Activated CD4-positive, alpha-beta memory T cell treated with anti-CD3 and anti-CD28 coated beads for 36 hours (primary cell): ENCODE results near the gene IL12B. TPM values are rescaled to one million over a fixed set of nuclear protein-coding genes. Genes with fewer than 3 reads are reported as not detected.

Experiments
- CTCF ChIA-PET: fragments of 350-600 bp; sonication (Branson Sonifier 250); formaldehyde crosslinking; loops from one replicate; lab custom pipeline; 2021; ENCODE audit warnings: antibody characterized with exemption, inconsistent platforms; lab: Charles Lee
- POLR2A ChIA-PET: fragments of 350-600 bp; sonication (Branson Sonifier 250); formaldehyde crosslinking; loops from one replicate; lab custom pipeline; 2021; ENCODE audit warnings: antibody characterized with exemption; lab: Charles Lee
- DNase-seq: peaks from one replicate; pipeline ENCODE4 v3.0.0-alpha.2; 2020
- H3K27ac Mint-ChIP-seq: one replicate; pipeline ENCODE4 v1.8.0; 2021; ENCODE audit warnings: mixed read lengths
- H3K27me3 Mint-ChIP-seq: one replicate; pipeline ENCODE4 v1.8.0; 2021; ENCODE audit warnings: mixed read lengths
- H3K36me3 Mint-ChIP-seq: one replicate; pipeline ENCODE4 v1.8.0; 2021; ENCODE audit warnings: mixed read lengths
- H3K4me1 Mint-ChIP-seq: one replicate; pipeline ENCODE4 v1.8.0; 2021; ENCODE audit warnings: low read depth, mixed read lengths
- H3K4me3 Mint-ChIP-seq: one replicate; pipeline ENCODE4 v1.8.0; 2021; ENCODE audit warnings: mild to moderate bottlenecking, mixed read lengths
- H3K9me3 Mint-ChIP-seq: one replicate; pipeline ENCODE4 v1.8.0; 2021; ENCODE audit warnings: mixed read lengths
- intact Hi-C: fragments of 100-400 bp; cut with micrococcal nuclease; formaldehyde crosslinking; loops from one replicate; pipeline ENCODE4 v1.15.1; 2023
- total RNA-seq, 2 experiments: library from RNA; stranded (reverse); gene quantifications; one replicate each; pipeline ENCODE4 v1.2.3, GENCODE V29; 2021

IL12B gene
- total RNA-seq, 2 experiments from 2014 or later, result not detected

DNA sequence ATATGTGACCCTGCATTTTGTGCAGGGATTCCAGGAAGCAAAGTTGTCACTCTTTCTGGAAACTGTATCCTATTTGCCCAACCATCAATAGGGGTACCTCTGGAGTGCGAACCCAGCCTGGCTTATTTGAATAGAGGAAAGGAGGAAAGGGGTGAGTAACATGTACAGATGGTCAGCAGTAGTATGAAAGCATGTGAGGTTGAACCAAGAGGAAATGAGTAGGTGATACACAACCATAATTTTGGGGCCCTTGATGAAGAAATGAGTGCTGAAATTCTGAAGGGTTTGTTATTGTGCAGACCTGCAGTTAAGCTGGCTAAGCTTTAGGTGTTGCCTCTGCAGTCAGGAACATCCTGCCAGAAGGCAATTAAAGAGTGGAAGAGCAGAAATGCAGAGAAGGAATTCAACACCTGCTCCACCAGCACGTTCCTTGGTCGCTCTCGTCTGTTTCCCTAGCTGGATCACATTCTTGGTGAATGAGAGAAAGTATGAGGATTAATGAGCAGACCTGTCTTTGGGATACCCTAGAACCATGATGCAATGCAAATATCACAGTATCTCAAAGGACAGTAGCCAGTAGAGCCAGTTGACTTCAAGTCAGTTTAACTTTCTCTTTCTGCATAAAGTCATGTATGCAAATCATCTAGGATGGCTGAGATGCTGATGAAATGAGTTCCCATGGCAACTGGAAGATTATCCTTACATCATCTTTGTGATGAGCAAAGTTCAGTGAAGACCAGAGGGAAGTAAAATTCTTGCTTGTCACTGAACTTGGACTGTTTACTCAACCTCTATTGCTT, 13.2 kb upstream of the IL12B start:
- POLR2A ChIA-PET, result no interaction called here
- intact Hi-C loops, result loop anchor here (5.0 kb wide), 1 partner anchor 136 kb away; the partner anchor contains the start of gene RNF145
- DNase-seq, result no peak
- CTCF ChIA-PET, result no interaction called here
- H3K27ac Mint-ChIP-seq, result no peak overlapping the region
- no peaks in the 10 kb centered on the region for H3K36me3 Mint-ChIP-seq
- H3K9me3 Mint-ChIP-seq, result peaks cover 10% of the 10 kb centered on the region
- H3K4me3 Mint-ChIP-seq, result no peak overlapping the region
- peaks cover 44% of the 10 kb centered on the region for H3K4me1 Mint-ChIP-seq
- H3K27me3 Mint-ChIP-seq, result no peaks in the 10 kb centered on the region

DNA sequence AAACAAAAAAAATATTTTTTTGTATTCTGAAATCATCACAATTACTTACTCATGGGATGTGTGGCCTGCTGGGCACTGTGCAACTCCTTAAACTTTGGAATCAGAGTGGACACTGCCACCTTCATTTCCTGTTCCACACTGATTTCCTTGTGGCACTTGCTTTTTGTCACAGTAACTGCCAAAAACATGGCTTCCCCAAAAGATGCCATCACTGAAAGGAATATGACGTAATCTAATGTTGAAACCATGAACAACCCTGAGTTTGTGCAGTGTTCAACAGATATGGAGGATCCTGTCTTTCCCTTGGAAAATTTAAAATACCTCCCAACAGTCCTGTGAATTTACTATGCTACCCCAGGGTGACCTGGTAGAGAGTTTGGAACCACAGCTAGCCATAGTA, 12.6 kb upstream of the IL12B start:
- Mint-ChIP-seq H3K4me1 (peaks cover 50% of the 10 kb centered on the region), H3K27ac (no peak overlapping the region), H3K4me3 (no peak overlapping the region), H3K9me3 (peaks cover 10% of the 10 kb centered on the region), H3K36me3 (no peaks in the 10 kb centered on the region), H3K27me3 (no peaks in the 10 kb centered on the region)
- no peak for DNase-seq
- ChIA-PET CTCF (no interaction called here), POLR2A (no interaction called here)
- intact Hi-C loops, result loop anchor here (5.0 kb wide), 1 partner anchor 136 kb away; the partner anchor contains the start of gene RNF145

DNA sequence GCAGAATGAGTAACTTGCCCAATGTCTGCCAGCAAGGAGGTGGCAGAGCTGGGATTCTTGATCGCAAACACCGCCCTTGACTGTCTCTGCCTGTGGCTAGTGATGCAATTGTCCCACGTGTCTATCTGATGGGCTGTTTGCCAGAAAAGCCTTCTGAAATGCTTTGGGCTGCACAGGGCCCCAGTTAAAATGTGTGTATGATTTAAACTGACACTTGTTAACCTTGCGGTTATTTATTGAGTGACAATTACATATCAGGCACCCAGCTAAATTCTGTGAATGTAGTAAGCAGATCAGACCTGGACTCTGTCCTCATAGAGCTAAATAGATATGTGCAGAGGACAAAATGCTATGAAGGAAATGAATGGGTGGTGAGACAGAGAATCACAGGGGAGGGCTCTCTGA, 11.6 kb upstream of the IL12B start:
- POLR2A ChIA-PET, result interaction anchor here (1.7 kb wide), 1 partner anchor 70 kb away, joined by 6 read pairs; no protein-coding TSS in a partner anchor
- Mint-ChIP-seq H3K9me3 (peaks cover 10% of the 10 kb centered on the region), H3K36me3 (no peaks in the 10 kb centered on the region), H3K27ac (no peak overlapping the region), H3K4me3 (no peak overlapping the region), H3K27me3 (no peaks in the 10 kb centered on the region), H3K4me1 (peaks cover 59% of the 10 kb centered on the region)
- DNase-seq, result peak; percentile 74
- CTCF ChIA-PET, result interaction anchor here (0.9 to 2.2 kb wide), 3 partner anchors 24 to 1393 kb away, joined by 3 to 8 read pairs (median 3); no protein-coding TSS in a partner anchor
- intact Hi-C loops, result loop anchor here (5.0 kb wide), 1 partner anchor 135 kb away; the partner anchor contains the start of gene RNF145

DNA sequence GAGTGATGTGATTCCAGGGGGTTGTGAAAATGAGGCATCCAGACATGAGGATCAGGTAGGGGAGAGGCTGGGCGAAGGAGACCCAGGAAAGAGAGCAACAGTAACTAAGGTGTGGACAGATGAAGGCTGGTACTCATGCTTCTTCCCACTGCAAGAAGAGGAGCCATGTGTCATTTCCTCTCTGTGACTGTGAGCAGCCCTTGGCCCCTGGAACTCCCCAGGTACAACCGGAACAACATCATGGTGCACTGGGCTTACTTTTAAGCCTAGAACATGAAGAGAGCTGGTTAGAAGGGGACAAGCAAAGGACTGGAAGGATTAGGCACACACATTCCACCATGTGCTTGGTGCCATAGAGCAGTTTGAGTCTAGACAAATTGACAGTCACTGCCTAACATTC, 10.9 kb upstream of the IL12B start:
- CTCF ChIA-PET, result interaction anchor here (0.7 to 2.2 kb wide), 8 partner anchors 9 to 1392 kb away, joined by 3 to 8 read pairs (median 4); no protein-coding TSS in a partner anchor
- Mint-ChIP-seq H3K27ac (no peak overlapping the region), H3K27me3 (no peaks in the 10 kb centered on the region), H3K4me1 (peaks cover 65% of the 10 kb centered on the region), H3K4me3 (no peak overlapping the region), H3K36me3 (no peaks in the 10 kb centered on the region), H3K9me3 (peaks cover 10% of the 10 kb centered on the region)
- intact Hi-C loops, result loop anchor here (5.0 kb wide), 1 partner anchor 134 kb away; the partner anchor contains the start of gene RNF145
- DNase-seq, result peak; percentile 41
- POLR2A ChIA-PET, result interaction anchor here (0.5 to 1.7 kb wide), 3 partner anchors 71 to 179 kb away, joined by 3 to 6 read pairs (median 3); no protein-coding TSS in a partner anchor

DNA sequence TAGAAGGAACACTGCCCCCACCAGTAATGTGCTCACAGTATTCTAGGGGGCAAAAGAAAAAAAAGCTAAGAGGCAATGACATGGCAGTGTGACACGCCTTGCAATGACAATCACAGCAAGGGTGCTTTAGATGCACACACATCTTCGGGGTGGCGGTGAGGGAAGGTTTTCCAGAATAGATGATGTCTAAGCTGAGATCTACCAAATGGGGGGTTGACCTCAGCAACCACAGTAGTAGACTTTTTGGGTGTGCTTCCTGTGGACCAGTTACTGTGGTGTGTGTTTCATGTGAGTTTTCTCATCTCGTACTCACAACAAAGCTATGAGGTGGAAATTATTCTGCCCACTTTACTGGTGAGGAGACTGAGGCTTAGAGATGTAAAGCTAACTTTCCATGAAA, 10.2 kb upstream of the IL12B start:
- DNase-seq, result peak; percentile 42
- ChIA-PET CTCF (interaction anchor here (0.6 to 2.2 kb wide), 7 partner anchors 9 to 1004 kb away, joined by 3 to 8 read pairs (median 4); no protein-coding TSS in a partner anchor), POLR2A (interaction anchor here (0.5 to 1.7 kb wide), 3 partner anchors 71 to 179 kb away, joined by 3 to 6 read pairs (median 3); no protein-coding TSS in a partner anchor)
- Mint-ChIP-seq H3K4me3 (no peak overlapping the region), H3K27me3 (no peaks in the 10 kb centered on the region), H3K36me3 (no peaks in the 10 kb centered on the region), H3K4me1 (peaks cover 63% of the 10 kb centered on the region), H3K27ac (no peak overlapping the region), H3K9me3 (peaks cover 10% of the 10 kb centered on the region)
- intact Hi-C loops, result loop anchor here (5.0 kb wide), 1 partner anchor 133 kb away; the partner anchor contains the start of gene RNF145

DNA sequence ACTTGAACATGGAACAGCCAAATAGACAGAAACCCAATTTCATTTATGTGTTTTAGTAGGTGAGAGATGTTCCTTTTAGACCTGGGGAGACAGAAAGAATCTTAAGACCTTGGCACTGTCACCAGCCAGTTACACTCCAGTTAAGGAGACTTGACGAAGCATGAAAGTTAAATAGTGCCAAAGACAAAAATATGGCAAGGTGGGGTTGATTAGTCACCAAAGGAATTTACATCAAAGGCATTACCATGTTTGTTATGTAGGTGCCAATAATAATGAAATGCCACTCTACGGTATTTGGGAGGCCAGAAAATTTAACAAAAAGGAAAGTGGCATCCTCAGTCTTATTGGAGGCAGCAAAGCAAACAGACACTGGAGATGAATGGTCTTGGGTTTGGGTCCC, 9.2 kb upstream of the IL12B start:
- no peak for DNase-seq
- POLR2A ChIA-PET, result no interaction called here
- Mint-ChIP-seq H3K4me1 (peaks cover 63% of the 10 kb centered on the region), H3K27me3 (no peaks in the 10 kb centered on the region), H3K4me3 (no peak overlapping the region), H3K36me3 (no peaks in the 10 kb centered on the region), H3K27ac (no peak overlapping the region), H3K9me3 (peaks cover 6% of the 10 kb centered on the region)
- intact Hi-C loops, result loop anchor here (10.0 kb wide), 1 partner anchor 435 kb away; no protein-coding TSS in a partner anchor
- CTCF ChIA-PET, result interaction anchor here (1.1 to 1.6 kb wide), 2 partner anchors 15 to 115 kb away, joined by 3 to 4 read pairs; no protein-coding TSS in a partner anchor

DNA sequence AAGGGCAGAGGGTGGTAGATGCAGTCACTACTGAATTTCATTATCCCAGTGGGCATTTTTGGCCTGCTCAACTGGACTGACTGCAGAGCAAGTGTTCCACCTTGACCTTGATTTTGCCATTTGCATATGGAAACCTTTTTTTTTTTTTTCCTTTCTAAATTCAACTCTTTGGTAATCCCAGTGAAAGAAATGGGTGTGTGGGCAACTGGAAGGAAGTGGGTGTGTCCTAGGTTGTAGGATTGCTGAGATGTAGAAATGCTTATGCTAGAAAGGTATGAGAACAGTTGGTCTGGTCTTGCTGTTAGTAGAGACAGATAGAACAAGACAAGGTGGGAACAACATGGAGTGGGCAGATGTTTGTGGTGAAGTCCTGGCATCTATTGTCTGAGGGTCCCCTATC, 7.8 kb upstream of the IL12B start:
- intact Hi-C loops, result loop anchor here (10.0 kb wide), 1 partner anchor 437 kb away; no protein-coding TSS in a partner anchor
- H3K9me3 Mint-ChIP-seq, result no peaks in the 10 kb centered on the region
- H3K4me1 Mint-ChIP-seq, result peaks cover 55% of the 10 kb centered on the region
- DNase-seq, result no peak
- POLR2A ChIA-PET, result no interaction called here
- H3K4me3 Mint-ChIP-seq, result no peak overlapping the region
- CTCF ChIA-PET, result interaction anchor here (0.8 to 1.1 kb wide), 3 partner anchors 20 to 181 kb away, joined by 3 read pairs; no protein-coding TSS in a partner anchor
- no peaks in the 10 kb centered on the region for H3K36me3 Mint-ChIP-seq
- no peak overlapping the region for H3K27ac Mint-ChIP-seq
- H3K27me3 Mint-ChIP-seq, result no peaks in the 10 kb centered on the region

DNA sequence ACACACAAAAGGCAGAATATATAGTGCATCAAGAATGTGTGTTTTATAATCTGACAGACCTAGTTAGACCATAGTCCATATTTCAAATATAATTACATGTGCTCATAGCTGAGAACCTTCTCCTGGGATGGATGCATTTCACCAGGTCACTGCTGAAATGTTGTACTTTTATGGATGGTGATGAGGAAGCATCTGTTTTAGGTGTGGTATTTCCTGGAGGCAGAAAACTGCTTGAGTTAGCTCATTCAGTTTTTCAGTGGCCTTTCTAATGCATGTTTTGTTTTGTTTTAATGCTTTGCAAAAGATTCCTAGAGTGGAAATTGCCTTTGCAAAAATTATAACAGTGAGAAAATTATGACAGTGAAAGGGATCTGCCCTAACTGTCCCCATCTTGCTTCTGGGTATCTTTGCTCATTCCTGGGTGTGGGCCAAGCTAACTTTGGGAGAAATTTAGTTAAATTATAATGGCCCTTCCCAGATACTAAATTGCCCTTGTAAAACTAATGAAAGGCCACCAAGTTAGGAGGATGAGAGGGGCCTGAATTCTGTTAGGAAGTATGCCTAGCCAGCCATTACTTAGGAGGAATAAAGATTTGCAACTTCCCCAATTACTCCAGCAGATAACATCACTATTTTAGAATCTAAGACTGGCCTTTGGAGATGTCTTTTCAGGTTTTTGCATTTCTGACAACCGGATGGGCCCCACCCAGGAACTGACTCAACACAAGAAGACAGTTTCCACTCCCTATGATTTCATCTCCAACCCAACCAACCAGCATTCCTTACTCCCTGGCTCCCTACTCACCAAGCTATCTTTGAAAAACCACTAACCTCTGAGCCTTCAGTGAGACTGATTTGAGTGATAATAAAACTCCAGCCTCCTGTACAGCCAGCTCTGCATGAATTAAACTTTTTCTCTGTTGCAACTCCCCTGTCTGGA, 7.0 kb upstream of the IL12B start:
- Mint-ChIP-seq H3K27ac (peak overlapping the region; percentile 3), H3K4me3 (no peak overlapping the region), H3K4me1 (peaks cover 58% of the 10 kb centered on the region), H3K27me3 (no peaks in the 10 kb centered on the region), H3K36me3 (no peaks in the 10 kb centered on the region), H3K9me3 (no peaks in the 10 kb centered on the region)
- intact Hi-C loops, result loop anchor here (1.0 to 10.0 kb wide), 3 partner anchors 73 to 438 kb away; no protein-coding TSS in a partner anchor
- DNase-seq, result peak; percentile 66
- ChIA-PET POLR2A (interaction anchor here (2.0 kb wide), 1 partner anchor 120 kb away, joined by 5 read pairs; no protein-coding TSS in a partner anchor), CTCF (interaction anchor here (0.6 to 1.3 kb wide), 6 partner anchors 19 to 181 kb away, joined by 3 to 4 read pairs (median 3); no protein-coding TSS in a partner anchor)

DNA sequence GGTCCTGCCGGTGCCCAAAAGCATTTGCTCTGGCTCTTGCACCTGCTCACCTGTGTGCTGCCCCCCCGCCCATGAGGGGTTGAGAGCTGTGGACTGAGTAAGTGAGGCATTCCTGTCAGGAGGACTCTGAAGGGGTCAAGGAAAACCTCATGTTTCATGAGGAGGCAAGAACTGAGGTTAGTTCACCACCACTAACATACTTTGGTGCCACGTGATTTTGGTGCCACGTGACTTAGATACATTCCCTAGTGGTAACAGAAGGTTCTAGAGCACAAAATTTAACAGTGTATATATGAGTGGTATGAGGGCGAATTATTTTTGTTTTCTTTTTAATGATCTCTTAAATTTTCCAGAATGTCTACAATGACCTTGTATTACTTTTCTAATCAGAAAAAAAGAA, 6.3 kb upstream of the IL12B start:
- no peak for DNase-seq
- H3K4me3 Mint-ChIP-seq, result no peak overlapping the region
- no peaks in the 10 kb centered on the region for H3K27me3 Mint-ChIP-seq
- H3K36me3 Mint-ChIP-seq, result no peaks in the 10 kb centered on the region
- no peak overlapping the region for H3K27ac Mint-ChIP-seq
- H3K4me1 Mint-ChIP-seq, result peaks cover 55% of the 10 kb centered on the region
- no peaks in the 10 kb centered on the region for H3K9me3 Mint-ChIP-seq
- POLR2A ChIA-PET, result interaction anchor here (2.0 kb wide), 1 partner anchor 121 kb away, joined by 5 read pairs; no protein-coding TSS in a partner anchor
- intact Hi-C loops, result loop anchor here (10.0 kb wide), 1 partner anchor 438 kb away; no protein-coding TSS in a partner anchor
- CTCF ChIA-PET, result interaction anchor here (0.6 to 1.3 kb wide), 3 partner anchors 19 to 180 kb away, joined by 3 to 4 read pairs (median 3); no protein-coding TSS in a partner anchor

DNA sequence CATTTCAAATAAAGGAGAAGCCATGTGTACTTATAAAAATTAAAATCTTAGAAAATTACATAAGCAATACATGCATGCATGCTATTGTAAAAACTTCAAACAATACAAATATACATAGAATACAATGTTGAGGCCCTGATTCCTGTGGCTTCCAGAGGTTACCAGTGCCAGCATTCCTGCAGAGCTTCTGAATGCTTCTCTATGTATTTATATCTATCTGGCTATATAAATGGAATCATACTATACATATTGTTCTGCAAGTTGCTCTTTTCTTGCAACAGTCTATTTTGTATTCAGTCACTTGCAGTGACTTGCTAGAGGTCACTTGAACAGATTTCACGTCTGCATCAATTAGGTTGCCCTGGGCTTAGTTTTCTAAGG, 3.2 kb upstream of the IL12B start:
- no peak for DNase-seq
- Mint-ChIP-seq H3K36me3 (no peaks in the 10 kb centered on the region), H3K4me1 (peaks cover 37% of the 10 kb centered on the region), H3K9me3 (no peaks in the 10 kb centered on the region), H3K27me3 (no peaks in the 10 kb centered on the region), H3K4me3 (no peak overlapping the region), H3K27ac (no peak overlapping the region)
- ChIA-PET POLR2A (no interaction called here), CTCF (interaction anchor here (1.3 kb wide), 1 partner anchor 13 kb away, joined by 3 read pairs; no protein-coding TSS in a partner anchor)
- intact Hi-C loops, result loop anchor here (5.0 to 10.0 kb wide), 3 partner anchors 176 to 584 kb away; partner anchors contain the start of gene ADRA1B
